Tibial nerve (tissue), 4 donors: Measurements from ENCODE around the gene WT1. TPM values are rescaled to one million over a fixed set of nuclear protein-coding genes. Genes with fewer than 3 reads are reported as not detected.

Experiments used
- DNase-seq, 2 donors: peaks; one replicate each; pipeline ENCODE4 v3.0.0-alpha.2; 2019; ENCODE audit warnings: low spot score in 2 of 2
- H3K27ac ChIP-seq, 4 donors: fragments of 200-600 bp; sonication (generic) in 3 of 4; one replicate each; pipeline ENCODE4 v1.5.1; 2017 to 2019; ENCODE audit warnings: mild to moderate bottlenecking in 1 of 4
- H3K27me3 ChIP-seq, 2 donors: fragments of 200-600 bp; sonication (generic) in 1 of 2; one replicate each; pipeline versions ENCODE4 v1.5.1 to v1.6.0; 2017 to 2019
- H3K36me3 ChIP-seq, 3 donors: fragments of 200-600 bp; sonication (generic); one replicate each; pipeline ENCODE4 v1.5.1; 2018 to 2019
- H3K4me1 ChIP-seq, 4 donors: fragments of 200-600 bp; sonication (generic) in 3 of 4; one replicate each; pipeline ENCODE4 v1.5.1; 2017 to 2019
- H3K4me3 ChIP-seq, 4 donors: fragments of 200-600 bp; sonication (generic) in 3 of 4; one replicate each; pipeline ENCODE4 v1.5.1; 2017 to 2019; ENCODE audit warnings: mild to moderate bottlenecking in 1 of 4, moderate library complexity in 1 of 4
- H3K9me3 ChIP-seq, 4 donors: fragments of 200-600 bp; sonication (generic) in 3 of 4; one replicate each; pipeline ENCODE4 v1.5.1; 2017 to 2019
- EP300 ChIP-seq, 2 donors: sonication (generic); formaldehyde crosslinking; IDR thresholded peaks; one replicate each; pipeline ENCODE4 v1.6.1; 2017; ENCODE audit warnings: antibody characterized with exemption in 2 of 2, mild to moderate bottlenecking in 1 of 2
- POLR2A ChIP-seq, 2 donors: fragments of 450-650 bp; IDR thresholded peaks; one replicate each; pipeline ENCODE4 v1.6.1; 2017; ENCODE audit warnings: antibody characterized with exemption in 2 of 2, mild to moderate bottlenecking in 2 of 2, moderate library complexity in 2 of 2
- WGBS, 2 donors: methylation state at CpG; one replicate each; pipeline ENCODE4 v1.1.5; 2018; 5-methylcytosine and 5-hydroxymethylcytosine counted together
- total RNA-seq, 4 donors: library from RNA; depleted of rRNA; stranded (reverse); fragments of >200 nt; gene quantifications; one replicate each; pipeline ENCODE4 v1.1.0, GENCODE V29; 2016
- TF ChIP-seq, protein P1 (sequence below), 5 experiments: fragments of 200-600 bp in 3 of 5; fragments of 450-650 bp in 2 of 5; sonication (generic) in 3 of 5; IDR thresholded peaks; one replicate each; pipeline ENCODE4 v1.5.1; 2016 to 2019; ENCODE audit warnings: antibody characterized with exemption in 5 of 5, mild to moderate bottlenecking in 3 of 5, moderate library complexity in 2 of 5

WT1 gene
- total RNA-seq, 4 donors from 2014 or later: not detected

DNA sequence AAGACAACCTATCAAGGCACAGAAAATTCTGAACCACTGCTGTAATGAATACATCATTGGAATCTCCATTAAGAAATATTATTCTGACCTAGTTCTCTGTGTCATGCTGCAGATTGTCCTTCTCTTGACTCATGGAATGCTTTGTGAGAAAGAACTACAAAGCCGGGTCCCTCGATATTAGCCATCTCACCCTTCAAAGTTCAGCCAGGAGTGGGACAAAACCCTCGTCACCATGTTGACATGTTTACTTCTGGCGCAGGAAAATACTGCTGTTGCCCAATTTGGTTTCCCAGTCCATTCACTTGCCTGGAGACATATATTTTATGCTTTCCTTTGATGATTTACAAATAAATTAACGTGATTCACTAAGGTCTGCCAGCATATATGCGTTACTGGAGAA, 10.9 kb upstream of the WT1 start:
- peaks cover 0 to 47% of the 10 kb centered on the region in 2 donors for H3K27me3 ChIP-seq
- WGBS, 2 donors: 60 to 64% methylated on average over 6 of the region's 6 CpGs

DNA sequence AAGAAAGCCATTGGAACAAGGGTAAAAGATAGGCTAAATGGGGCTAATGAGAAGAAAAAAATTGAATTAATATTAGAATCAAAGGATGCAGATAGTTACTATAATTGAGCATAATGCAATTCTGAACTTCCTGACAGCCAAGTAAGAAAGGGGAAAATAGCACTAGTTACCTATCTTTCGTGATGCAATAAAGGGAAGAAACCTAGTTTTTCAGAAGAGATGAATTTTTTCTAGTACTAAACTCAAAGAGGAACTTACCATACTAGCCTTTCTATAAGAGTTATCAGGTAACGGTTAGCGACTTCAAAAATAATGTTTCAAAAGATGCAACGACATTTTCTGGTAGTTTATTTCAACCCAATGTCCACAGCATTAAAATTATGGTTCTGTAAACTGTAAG, 8.8 kb upstream of the WT1 start:
- no peak overlapping the region for H3K27ac ChIP-seq
- peaks cover 0 to 6% (median 3%) of the 10 kb centered on the region in 4 donors for H3K4me1 ChIP-seq
- peaks cover 0 to 64% of the 10 kb centered on the region in 2 donors for H3K27me3 ChIP-seq
- WGBS, 2 donors: 75 to 81% methylated on average over 4 of the region's 4 CpGs
- no peak for DNase-seq
- no peak overlapping the region for H3K4me3 ChIP-seq
- TF ChIP-seq, protein P1, sequence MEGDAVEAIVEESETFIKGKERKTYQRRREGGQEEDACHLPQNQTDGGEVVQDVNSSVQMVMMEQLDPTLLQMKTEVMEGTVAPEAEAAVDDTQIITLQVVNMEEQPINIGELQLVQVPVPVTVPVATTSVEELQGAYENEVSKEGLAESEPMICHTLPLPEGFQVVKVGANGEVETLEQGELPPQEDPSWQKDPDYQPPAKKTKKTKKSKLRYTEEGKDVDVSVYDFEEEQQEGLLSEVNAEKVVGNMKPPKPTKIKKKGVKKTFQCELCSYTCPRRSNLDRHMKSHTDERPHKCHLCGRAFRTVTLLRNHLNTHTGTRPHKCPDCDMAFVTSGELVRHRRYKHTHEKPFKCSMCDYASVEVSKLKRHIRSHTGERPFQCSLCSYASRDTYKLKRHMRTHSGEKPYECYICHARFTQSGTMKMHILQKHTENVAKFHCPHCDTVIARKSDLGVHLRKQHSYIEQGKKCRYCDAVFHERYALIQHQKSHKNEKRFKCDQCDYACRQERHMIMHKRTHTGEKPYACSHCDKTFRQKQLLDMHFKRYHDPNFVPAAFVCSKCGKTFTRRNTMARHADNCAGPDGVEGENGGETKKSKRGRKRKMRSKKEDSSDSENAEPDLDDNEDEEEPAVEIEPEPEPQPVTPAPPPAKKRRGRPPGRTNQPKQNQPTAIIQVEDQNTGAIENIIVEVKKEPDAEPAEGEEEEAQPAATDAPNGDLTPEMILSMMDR (IDR thresholded peaks at IDR 0.05): no peak
- TF ChIP-seq EP300 (IDR thresholded peaks at IDR 0.05) (no peak), POLR2A (IDR thresholded peaks at IDR 0.05) (no peak)
- no peaks in the 10 kb centered on the region for H3K36me3 ChIP-seq
- H3K9me3 ChIP-seq: no peaks in the 10 kb centered on the region

More for the DNA sequence above, 10.9 kb upstream of the WT1 start:
- H3K36me3 ChIP-seq: no peaks in the 10 kb centered on the region
- H3K4me1 ChIP-seq: no peaks in the 10 kb centered on the region
- TF ChIP-seq EP300 (IDR thresholded peaks at IDR 0.05) (no peak), POLR2A (IDR thresholded peaks at IDR 0.05) (no peak)
- TF ChIP-seq, protein P1 (IDR thresholded peaks at IDR 0.05): no peak
- no peak overlapping the region for H3K27ac ChIP-seq
- no peak overlapping the region for H3K4me3 ChIP-seq
- no peak for DNase-seq
- no peaks in the 10 kb centered on the region for H3K9me3 ChIP-seq

DNA sequence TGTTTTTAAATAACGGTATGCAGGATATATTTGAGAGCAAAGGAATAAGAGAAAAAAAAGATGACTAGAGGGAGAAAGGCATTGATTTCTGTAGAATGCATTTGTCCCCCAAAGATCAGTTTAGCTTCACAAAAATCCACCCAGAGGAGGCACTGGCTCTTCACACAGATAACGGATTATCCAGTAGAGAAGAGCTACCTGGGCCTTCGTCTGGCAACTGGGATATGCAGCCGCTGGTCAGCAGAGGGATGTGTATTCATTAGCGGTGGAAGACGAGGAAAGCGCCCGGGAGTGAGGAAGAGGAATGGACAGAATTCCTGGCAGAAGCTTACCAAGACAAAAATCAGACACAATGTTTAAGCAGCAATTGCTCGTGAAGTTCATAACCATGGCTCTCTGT, 5.6 kb upstream of the WT1 start:
- TF ChIP-seq, protein P1 (IDR thresholded peaks at IDR 0.05): no peak
- no peak for TF ChIP-seq POLR2A (IDR thresholded peaks at IDR 0.05)
- TF ChIP-seq EP300 (IDR thresholded peaks at IDR 0.05): no peak
- Histone ChIP-seq H3K27ac (no peak overlapping the region), H3K4me1 (peaks cover 0 to 37% (median 4%) of the 10 kb centered on the region in 4 donors), H3K4me3 (no peak overlapping the region), H3K36me3 (no peaks in the 10 kb centered on the region), H3K9me3 (no peaks in the 10 kb centered on the region), H3K27me3 (peaks cover 3 to 97% of the 10 kb centered on the region in 2 donors)
- no peak for DNase-seq
- WGBS, 2 donors: 17 to 20% methylated on average over 9 of the region's 9 CpGs

GRCh38 chr11:32440312-32440908, 5.1 kb upstream of the WT1 start:
- no peak for TF ChIP-seq EP300 (IDR thresholded peaks at IDR 0.05)
- TF ChIP-seq, protein P1 (IDR thresholded peaks at IDR 0.05): no peak
- TF ChIP-seq POLR2A (IDR thresholded peaks at IDR 0.05): no peak
- Histone ChIP-seq H3K27me3 (peaks cover 3 to 98% of the 10 kb centered on the region in 2 donors), H3K4me3 (no peak overlapping the region)

DNA sequence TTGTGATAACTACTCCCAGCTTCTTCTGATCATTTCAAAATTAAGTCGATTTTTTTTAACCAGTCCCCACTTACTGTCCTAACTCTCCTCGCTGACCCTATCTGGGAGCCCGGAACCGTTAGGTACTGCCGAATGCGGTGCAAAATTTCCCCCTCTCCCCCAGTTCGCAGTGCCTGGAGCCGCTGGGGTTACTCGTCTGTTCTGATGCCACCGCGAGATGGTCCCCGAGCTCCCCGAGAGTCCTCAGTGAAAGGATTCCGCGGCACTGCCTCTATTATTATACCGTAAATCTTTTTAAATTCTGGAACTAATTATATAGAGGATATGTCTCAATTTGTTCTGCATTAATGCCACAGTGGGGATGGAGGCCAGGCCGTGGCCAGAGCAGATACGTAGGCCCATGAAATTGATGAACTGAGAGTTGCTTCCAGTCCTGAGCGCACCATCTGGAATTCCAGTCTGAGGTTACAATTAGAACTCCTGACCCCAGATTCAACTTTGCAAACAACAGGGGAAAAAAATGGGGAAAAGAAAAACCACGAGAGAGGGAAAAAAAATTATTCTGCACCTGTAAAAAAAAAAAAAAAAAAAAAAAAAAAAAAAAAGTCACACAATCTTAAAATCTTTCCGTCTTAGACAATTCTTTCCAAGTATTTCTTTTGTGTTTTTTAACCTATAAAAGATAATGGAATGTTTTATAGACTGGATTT, 4.3 kb upstream of the WT1 start:
- Histone ChIP-seq H3K27me3 (peaks cover 3 to 98% of the 10 kb centered on the region in 2 donors), H3K4me3 (no peak overlapping the region)

More at GRCh38 chr11:32440312-32440908, 5.1 kb upstream of the WT1 start:
- DNase-seq: no peak
- Histone ChIP-seq H3K4me1 (peaks cover 0 to 42% (median 6%) of the 10 kb centered on the region in 4 donors), H3K36me3 (no peaks in the 10 kb centered on the region), H3K9me3 (no peaks in the 10 kb centered on the region), H3K27ac (no peak overlapping the region)
- 30 to 34% methylated on average over 6 of the region's 6 CpGs for WGBS, 2 donors

More for the DNA sequence above, 4.3 kb upstream of the WT1 start:
- peaks cover 0 to 49% (median 9%) of the 10 kb centered on the region in 4 donors for H3K4me1 ChIP-seq
- no peaks in the 10 kb centered on the region for H3K36me3 ChIP-seq
- TF ChIP-seq POLR2A (IDR thresholded peaks at IDR 0.05) (no peak), EP300 (IDR thresholded peaks at IDR 0.05) (no peak)
- TF ChIP-seq, protein P1 (IDR thresholded peaks at IDR 0.05): no peak
- no peaks in the 10 kb centered on the region for H3K9me3 ChIP-seq
- H3K27ac ChIP-seq: no peak overlapping the region
- DNase-seq: no peak
- WGBS, 2 donors: 10 to 13% methylated on average over 21 of the region's 21 CpGs
